HEK293 (cell line): ENCODE data around the gene TMEM63B.
A peak's percentile ranks its signal among the peaks of the same experiment; 100 is the strongest.

ENCODE experiments used
- CTCF ChIA-PET: fragments of 350-600 bp; formaldehyde crosslinking; extraction: SDS; loops from one replicate; lab custom pipeline; 2021; ENCODE audit warnings: antibody characterized with exemption; lab: Yijun Ruan, JAX
- POLR2A ChIA-PET: fragments of 300-600 bp; formaldehyde crosslinking; extraction: SDS; loops from one replicate; lab custom pipeline; 2020; ENCODE audit warnings: antibody characterized with exemption, inconsistent platforms; lab: Yijun Ruan, JAX
- H3K27ac ChIP-seq: fragments of 200-500 bp; sonication (Bioruptor generic); 2 replicates; pipeline ENCODE4 v1.5.1; 2014; ENCODE audit warnings: low read depth, low read length, control low read depth, inconsistent platforms; ENCODE audit errors: extremely low read depth
- H3K36me3 ChIP-seq, 2 experiments: fragments of 200-500 bp in 1 of 2; sonication (Bioruptor generic) in 1 of 2; 1 replicate in 1 of 2; 2 replicates in 1 of 2; pipeline ENCODE4 v1.5.1; 2014 to 2017; ENCODE audit warnings: inconsistent platforms in 2 of 2, low read length in 2 of 2; ENCODE audit not compliant: control insufficient read depth in 2 of 2, insufficient read depth in 1 of 2
- H3K4me1 ChIP-seq: fragments of 200-500 bp; sonication (Bioruptor generic); 2 replicates; pipeline ENCODE4 v1.5.1; 2014; ENCODE audit warnings: mild to moderate bottlenecking, low read length, inconsistent platforms; ENCODE audit not compliant: control insufficient read depth, insufficient read depth
- H3K4me3 ChIP-seq: 2 replicates; pipeline ENCODE4 v1.5.1; 2011; ENCODE audit warnings: low read depth, mild to moderate bottlenecking, control low read depth, low read length, moderate library complexity
- H3K9me3 ChIP-seq: fragments of 200-500 bp; sonication (Bioruptor generic); 2 replicates; pipeline ENCODE4 v1.5.1; 2014; ENCODE audit warnings: low read depth, low read length, inconsistent platforms; ENCODE audit not compliant: control insufficient read depth, insufficient read depth
- KLF7 ChIP-seq: fragments of 450-650 bp; formaldehyde crosslinking; IDR thresholded peaks from 2 replicates; pipeline ENCODE4 v1.5.1; 2016; ENCODE audit warnings: missing biosample characterization, missing genetic modification characterization, borderline replicate concordance
- ZBTB1 ChIP-seq: fragments of 450-650 bp; formaldehyde crosslinking; IDR thresholded peaks from 2 replicates; pipeline ENCODE4 v1.5.1; 2016; ENCODE audit warnings: missing biosample characterization, missing genetic modification characterization
- ZBTB21 ChIP-seq: fragments of 450-650 bp; formaldehyde crosslinking; IDR thresholded peaks from 2 replicates; pipeline ENCODE4 v1.5.1; 2017; ENCODE audit warnings: missing biosample characterization, missing genetic modification characterization
- ZNF114 ChIP-seq: fragments of 450-650 bp; formaldehyde crosslinking; IDR thresholded peaks from 2 replicates; pipeline ENCODE4 v1.5.0; 2017; ENCODE audit warnings: missing biosample characterization, missing genetic modification characterization
- ZNF2 ChIP-seq: fragments of 450-650 bp; formaldehyde crosslinking; IDR thresholded peaks from 2 replicates; pipeline ENCODE4 v1.5.1; 2016; ENCODE audit warnings: missing biosample characterization, missing genetic modification characterization
- ZNF221 ChIP-seq: fragments of 450-650 bp; formaldehyde crosslinking; IDR thresholded peaks from 2 replicates; pipeline ENCODE4 v1.5.1; 2017; ENCODE audit warnings: missing biosample characterization, missing genetic modification characterization, borderline replicate concordance
- ZNF654 ChIP-seq: fragments of 450-650 bp; formaldehyde crosslinking; IDR thresholded peaks from 2 replicates; pipeline ENCODE4 v1.5.1; 2016; ENCODE audit warnings: low read depth, missing biosample characterization, missing genetic modification characterization
- ZNF701 ChIP-seq: fragments of 450-650 bp; formaldehyde crosslinking; IDR thresholded peaks from 2 replicates; pipeline ENCODE4 v1.5.1; 2016; ENCODE audit warnings: missing biosample characterization, missing genetic modification characterization
- ZNF837 ChIP-seq: fragments of 450-650 bp; formaldehyde crosslinking; IDR thresholded peaks from 2 replicates; pipeline ENCODE4 v1.5.1; 2016; ENCODE audit warnings: missing biosample characterization, missing genetic modification characterization
- TF ChIP-seq, protein P1 (sequence below): fragments of 450-650 bp; formaldehyde crosslinking; IDR thresholded peaks from 2 replicates; pipeline ENCODE4 v1.5.1; 2016; ENCODE audit warnings: missing biosample characterization, missing genetic modification characterization
- TF ChIP-seq, protein P2 (sequence below): fragments of 450-650 bp; formaldehyde crosslinking; IDR thresholded peaks from 2 replicates; pipeline ENCODE4 v1.5.1; 2016; ENCODE audit warnings: missing biosample characterization, missing genetic modification characterization
- TF ChIP-seq, protein P3 (sequence below): fragments of 450-650 bp; formaldehyde crosslinking; IDR thresholded peaks from 2 replicates; pipeline ENCODE4 v1.5.1; 2017; ENCODE audit warnings: missing biosample characterization, missing genetic modification characterization

The TMEM63B gene

DNA sequence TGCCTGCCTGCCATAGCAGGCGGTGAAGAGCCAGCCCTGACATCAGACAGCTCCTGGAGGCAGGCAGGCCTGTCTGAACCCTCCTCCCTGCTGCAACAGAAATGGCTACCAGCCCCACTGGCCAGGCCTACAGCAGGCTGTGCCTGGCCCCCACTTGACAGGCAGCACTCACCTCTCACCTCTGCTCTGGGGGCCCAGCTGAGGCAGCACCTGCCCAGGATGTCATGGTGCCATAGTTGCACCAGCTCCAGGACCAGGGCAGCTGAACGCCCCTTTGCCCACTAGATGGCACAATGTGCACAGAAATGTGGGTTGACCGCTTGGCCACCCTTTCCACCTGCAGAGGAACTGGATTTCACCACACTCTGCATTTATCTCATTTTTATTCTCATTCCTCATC, 30.7 kb upstream of the TMEM63B start (continued):
- TF ChIP-seq ZNF654 (tag by site-specific recombination) (peak; percentile 89), ZNF221 (tag by site-specific recombination) (no peak), ZNF837 (tag by site-specific recombination) (no peak), ZNF2 (tag by site-specific recombination) (no peak), ZBTB1 (tag by site-specific recombination) (no peak), ZNF701 (tag by site-specific recombination) (no peak)
- TF ChIP-seq, protein P1, sequence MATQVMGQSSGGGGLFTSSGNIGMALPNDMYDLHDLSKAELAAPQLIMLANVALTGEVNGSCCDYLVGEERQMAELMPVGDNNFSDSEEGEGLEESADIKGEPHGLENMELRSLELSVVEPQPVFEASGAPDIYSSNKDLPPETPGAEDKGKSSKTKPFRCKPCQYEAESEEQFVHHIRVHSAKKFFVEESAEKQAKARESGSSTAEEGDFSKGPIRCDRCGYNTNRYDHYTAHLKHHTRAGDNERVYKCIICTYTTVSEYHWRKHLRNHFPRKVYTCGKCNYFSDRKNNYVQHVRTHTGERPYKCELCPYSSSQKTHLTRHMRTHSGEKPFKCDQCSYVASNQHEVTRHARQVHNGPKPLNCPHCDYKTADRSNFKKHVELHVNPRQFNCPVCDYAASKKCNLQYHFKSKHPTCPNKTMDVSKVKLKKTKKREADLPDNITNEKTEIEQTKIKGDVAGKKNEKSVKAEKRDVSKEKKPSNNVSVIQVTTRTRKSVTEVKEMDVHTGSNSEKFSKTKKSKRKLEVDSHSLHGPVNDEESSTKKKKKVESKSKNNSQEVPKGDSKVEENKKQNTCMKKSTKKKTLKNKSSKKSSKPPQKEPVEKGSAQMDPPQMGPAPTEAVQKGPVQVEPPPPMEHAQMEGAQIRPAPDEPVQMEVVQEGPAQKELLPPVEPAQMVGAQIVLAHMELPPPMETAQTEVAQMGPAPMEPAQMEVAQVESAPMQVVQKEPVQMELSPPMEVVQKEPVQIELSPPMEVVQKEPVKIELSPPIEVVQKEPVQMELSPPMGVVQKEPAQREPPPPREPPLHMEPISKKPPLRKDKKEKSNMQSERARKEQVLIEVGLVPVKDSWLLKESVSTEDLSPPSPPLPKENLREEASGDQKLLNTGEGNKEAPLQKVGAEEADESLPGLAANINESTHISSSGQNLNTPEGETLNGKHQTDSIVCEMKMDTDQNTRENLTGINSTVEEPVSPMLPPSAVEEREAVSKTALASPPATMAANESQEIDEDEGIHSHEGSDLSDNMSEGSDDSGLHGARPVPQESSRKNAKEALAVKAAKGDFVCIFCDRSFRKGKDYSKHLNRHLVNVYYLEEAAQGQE (tag by site-specific recombination) = no peak
- TF ChIP-seq, protein P2, sequence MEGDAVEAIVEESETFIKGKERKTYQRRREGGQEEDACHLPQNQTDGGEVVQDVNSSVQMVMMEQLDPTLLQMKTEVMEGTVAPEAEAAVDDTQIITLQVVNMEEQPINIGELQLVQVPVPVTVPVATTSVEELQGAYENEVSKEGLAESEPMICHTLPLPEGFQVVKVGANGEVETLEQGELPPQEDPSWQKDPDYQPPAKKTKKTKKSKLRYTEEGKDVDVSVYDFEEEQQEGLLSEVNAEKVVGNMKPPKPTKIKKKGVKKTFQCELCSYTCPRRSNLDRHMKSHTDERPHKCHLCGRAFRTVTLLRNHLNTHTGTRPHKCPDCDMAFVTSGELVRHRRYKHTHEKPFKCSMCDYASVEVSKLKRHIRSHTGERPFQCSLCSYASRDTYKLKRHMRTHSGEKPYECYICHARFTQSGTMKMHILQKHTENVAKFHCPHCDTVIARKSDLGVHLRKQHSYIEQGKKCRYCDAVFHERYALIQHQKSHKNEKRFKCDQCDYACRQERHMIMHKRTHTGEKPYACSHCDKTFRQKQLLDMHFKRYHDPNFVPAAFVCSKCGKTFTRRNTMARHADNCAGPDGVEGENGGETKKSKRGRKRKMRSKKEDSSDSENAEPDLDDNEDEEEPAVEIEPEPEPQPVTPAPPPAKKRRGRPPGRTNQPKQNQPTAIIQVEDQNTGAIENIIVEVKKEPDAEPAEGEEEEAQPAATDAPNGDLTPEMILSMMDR (tag by site-specific recombination) = peak; percentile 88

DNA sequence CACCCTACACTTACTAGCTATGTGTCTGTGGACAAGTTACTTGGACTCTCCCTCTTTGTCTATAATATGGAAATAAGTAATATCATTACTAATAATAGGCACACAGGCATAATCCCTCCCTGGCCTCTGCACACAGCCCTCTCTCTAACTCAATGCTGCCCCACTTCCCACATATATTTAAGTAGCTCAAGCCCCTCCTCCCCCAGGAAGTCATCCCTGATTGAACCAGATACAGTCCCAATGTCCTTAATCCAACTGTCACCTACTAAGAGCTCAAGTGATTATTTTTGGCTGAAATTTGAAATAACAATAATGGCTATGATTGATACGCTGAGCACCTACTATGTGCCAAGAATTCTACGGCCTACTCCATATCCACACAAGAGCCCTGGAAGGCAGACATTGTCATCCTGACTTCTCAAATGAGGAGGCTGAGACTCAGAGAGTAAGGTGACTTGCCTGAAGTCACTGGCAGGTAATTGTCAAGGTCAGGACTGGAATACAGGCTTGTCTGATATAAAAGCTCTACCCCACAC, 29.5 kb upstream of the TMEM63B start:
- Histone ChIP-seq H3K4me1 (no peaks in the 10 kb centered on the region), H3K9me3 (no peaks in the 10 kb centered on the region), H3K36me3 (peaks cover 14 to 48% of the 10 kb centered on the region in 2 experiments; a peak in 2 of 3 replicates), H3K4me3 (no peak overlapping the region), H3K27ac (no peak overlapping the region)
- ChIA-PET POLR2A (interaction anchor here (0.6 to 1.2 kb wide), 3 partner anchors 30 to 149 kb away, joined by 3 to 8 read pairs (median 4); partner anchors contain the start of genes HSP90AB1, MRPL14 and TMEM63B), CTCF (interaction anchor here (0.6 to 4.6 kb wide), 24 partner anchors 8 to 329 kb away, joined by 3 to 54 read pairs (median 4); no protein-coding TSS in a partner anchor)
- no peak for TF ChIP-seq KLF7 (tag by site-specific recombination)
- TF ChIP-seq ZNF114 (tag by site-specific recombination) = no peak
- TF ChIP-seq, protein P3, sequence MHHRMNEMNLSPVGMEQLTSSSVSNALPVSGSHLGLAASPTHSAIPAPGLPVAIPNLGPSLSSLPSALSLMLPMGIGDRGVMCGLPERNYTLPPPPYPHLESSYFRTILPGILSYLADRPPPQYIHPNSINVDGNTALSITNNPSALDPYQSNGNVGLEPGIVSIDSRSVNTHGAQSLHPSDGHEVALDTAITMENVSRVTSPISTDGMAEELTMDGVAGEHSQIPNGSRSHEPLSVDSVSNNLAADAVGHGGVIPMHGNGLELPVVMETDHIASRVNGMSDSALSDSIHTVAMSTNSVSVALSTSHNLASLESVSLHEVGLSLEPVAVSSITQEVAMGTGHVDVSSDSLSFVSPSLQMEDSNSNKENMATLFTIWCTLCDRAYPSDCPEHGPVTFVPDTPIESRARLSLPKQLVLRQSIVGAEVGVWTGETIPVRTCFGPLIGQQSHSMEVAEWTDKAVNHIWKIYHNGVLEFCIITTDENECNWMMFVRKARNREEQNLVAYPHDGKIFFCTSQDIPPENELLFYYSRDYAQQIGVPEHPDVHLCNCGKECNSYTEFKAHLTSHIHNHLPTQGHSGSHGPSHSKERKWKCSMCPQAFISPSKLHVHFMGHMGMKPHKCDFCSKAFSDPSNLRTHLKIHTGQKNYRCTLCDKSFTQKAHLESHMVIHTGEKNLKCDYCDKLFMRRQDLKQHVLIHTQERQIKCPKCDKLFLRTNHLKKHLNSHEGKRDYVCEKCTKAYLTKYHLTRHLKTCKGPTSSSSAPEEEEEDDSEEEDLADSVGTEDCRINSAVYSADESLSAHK (tag by site-specific recombination) = no peak
- TF ChIP-seq, all 188 proteins: peak for 0

DNA sequence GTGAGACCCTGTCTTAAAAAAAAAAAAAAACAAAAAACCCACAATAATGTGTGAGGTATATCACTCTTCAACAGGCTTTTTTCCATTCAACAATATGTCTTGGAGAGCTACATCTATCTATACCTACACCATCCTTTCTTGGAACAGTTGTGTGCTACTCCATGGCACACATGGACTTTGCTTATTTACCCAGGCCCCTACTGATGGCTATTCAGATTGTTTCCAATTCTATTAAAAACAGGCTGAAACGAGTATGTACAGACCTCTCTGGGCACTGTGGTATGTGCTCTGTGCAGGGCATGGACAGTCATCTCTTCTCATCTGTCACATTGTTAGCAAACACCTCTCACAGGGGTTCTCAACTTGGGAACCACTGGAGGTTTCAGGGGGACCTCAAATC, 28.2 kb upstream of the TMEM63B start:
- Histone ChIP-seq H3K27ac (no peak overlapping the region), H3K36me3 (peaks cover 14 to 53% of the 10 kb centered on the region in 2 experiments; a peak in 2 of 3 replicates), H3K4me3 (no peak overlapping the region)
- CTCF ChIA-PET = interaction anchor here (0.6 to 4.6 kb wide), 18 partner anchors 11 to 766 kb away, joined by 3 to 54 read pairs (median 4); no protein-coding TSS in a partner anchor
- no peak for TF ChIP-seq ZBTB21 (tag by site-specific recombination)
- TF ChIP-seq, all 188 proteins: peak for 0
- no peaks in the 10 kb centered on the region for H3K9me3 ChIP-seq
- no peaks in the 10 kb centered on the region for H3K4me1 ChIP-seq
- POLR2A ChIA-PET = interaction anchor here (0.6 to 2.0 kb wide), 3 partner anchors 28 to 429 kb away, joined by 3 to 5 read pairs (median 4); partner anchors contain the start of genes HSP90AB1, MRPL14 and TMEM63B
